Adrenal gland (tissue), 12 donors: ENCODE data around the gene CCDC85C. TPM values are rescaled to one million over a fixed set of nuclear protein-coding genes. Genes with fewer than 3 reads are reported as not detected.

Experiments
- DNase-seq, 7 donors: peaks; one replicate each; pipeline ENCODE4 v3.0.0-alpha.2; 2019 to 2020
- H3K27ac ChIP-seq, 5 donors: fragments of 200-600 bp; sonication (generic) in 4 of 5; 1 replicate in 3 of 5; 2 replicates in 2 of 5; pipeline versions ENCODE4 v1.5.1 to v1.8.0; 2016 to 2020; ENCODE audit warnings: mild to moderate bottlenecking in 1 of 5
- H3K27me3 ChIP-seq: fragments of 200-600 bp; 2 replicates; pipeline ENCODE4 v1.8.0; 2021
- H3K36me3 ChIP-seq, 2 donors: fragments of 200-600 bp; replicated peaks in 1 of 2; 1 replicate in 1 of 2; 2 replicates in 1 of 2; pipeline versions ENCODE4 v1.5.1 to v1.8.0; 2018 to 2022
- H3K4me1 ChIP-seq, 2 donors: fragments of 200-600 bp; replicated peaks in 1 of 2; 1 replicate in 1 of 2; 2 replicates in 1 of 2; pipeline versions ENCODE4 v1.5.1 to v1.8.0; 2018 to 2021
- H3K4me3 ChIP-seq, 4 donors: fragments of 200-600 bp; sonication (generic) in 3 of 4; one replicate each; pipeline ENCODE4 v1.5.1; 2016 to 2018
- H3K9me3 ChIP-seq, 3 donors: fragments of 200-600 bp; sonication (generic) in 1 of 3; replicated peaks in 1 of 3; 1 replicate in 2 of 3; 2 replicates in 1 of 3; pipeline versions ENCODE4 v1.5.1 to v1.8.0; 2016 to 2021
- POLR2A ChIP-seq, 2 donors: fragments of 450-650 bp; IDR thresholded peaks; one replicate each; pipeline ENCODE4 v1.6.1; 2017; ENCODE audit warnings: antibody characterized with exemption in 2 of 2, mild to moderate bottlenecking in 2 of 2, moderate library complexity in 1 of 2
- WGBS, 4 donors: extraction: QIAGEN DNeasy Blood & Tissue Kit in 2 of 4; methylation state at CpG; one replicate each; pipeline versions ENCODE4 v1.1.5 to v1.1.7; 2013 to 2017; 5-methylcytosine and 5-hydroxymethylcytosine counted together
- intact Hi-C, 2 donors: fragments of 100-400 bp; cut with DNase I; formaldehyde crosslinking; loops; one replicate each; pipeline versions ENCODE4 v1.14.1 to v1.15.0; 2022 to 2023
- polyA plus RNA-seq, 3 donors: library from polyadenylated mRNA; stranded (reverse); fragments of 200-250 nt in 2 of 3; fragments of 350-450 nt in 1 of 3; fragmentation: Illumina TruSeq in 1 of 3; extraction: RNeasy Lipid Tissue Mini Kit (QIAGEN cat#74804) in 1 of 3; gene quantifications; one replicate each; pipeline ENCODE4 v1.2.3, GENCODE V29; 2013 to 2014
- total RNA-seq, 9 donors: library from RNA; depleted of rRNA in 4 of 9; stranded (reverse); fragments of >200 nt in 4 of 9; fragments of 120-200 nt in 1 of 9; fragmentation: NEBNext Ultra II Directional in 1 of 9; extraction: Animal tissue kit (Norgen Biotek cat#: 25700) in 1 of 9; gene quantifications; one replicate each; pipeline versions ENCODE4 v1.1.0 to v1.2.4, GENCODE V29; 2013 to 2023
- TF ChIP-seq, protein P1 (sequence below), 6 experiments: fragments of 450-650 bp in 4 of 6; fragments of 200-600 bp in 2 of 6; sonication (generic) in 1 of 6; IDR thresholded peaks; 1 replicate in 5 of 6; 2 replicates in 1 of 6; pipeline versions ENCODE4 v1.5.1 to v1.8.0; 2016 to 2021; ENCODE audit warnings: antibody characterized with exemption in 6 of 6, mild to moderate bottlenecking in 2 of 6, moderate library complexity in 1 of 6
- donor health status: healthy with polysubstance abuse.
- donor health status: Bipolar disorder and iron deficiency.
- donor health status: DM: yes; HTN: yes; CAD: no.
- donor health status: DM: no; HTN: no; CAD: no.
- donor health status: DM: no; HTN: no; CAD: no.
- donor health status: DM: yes; HTN: yes; CAD: no.

The CCDC85C gene
- total and polyA plus RNA-seq, 12 donors, result 4.2 to 59.0 (median 37.9) TPM

DNA sequence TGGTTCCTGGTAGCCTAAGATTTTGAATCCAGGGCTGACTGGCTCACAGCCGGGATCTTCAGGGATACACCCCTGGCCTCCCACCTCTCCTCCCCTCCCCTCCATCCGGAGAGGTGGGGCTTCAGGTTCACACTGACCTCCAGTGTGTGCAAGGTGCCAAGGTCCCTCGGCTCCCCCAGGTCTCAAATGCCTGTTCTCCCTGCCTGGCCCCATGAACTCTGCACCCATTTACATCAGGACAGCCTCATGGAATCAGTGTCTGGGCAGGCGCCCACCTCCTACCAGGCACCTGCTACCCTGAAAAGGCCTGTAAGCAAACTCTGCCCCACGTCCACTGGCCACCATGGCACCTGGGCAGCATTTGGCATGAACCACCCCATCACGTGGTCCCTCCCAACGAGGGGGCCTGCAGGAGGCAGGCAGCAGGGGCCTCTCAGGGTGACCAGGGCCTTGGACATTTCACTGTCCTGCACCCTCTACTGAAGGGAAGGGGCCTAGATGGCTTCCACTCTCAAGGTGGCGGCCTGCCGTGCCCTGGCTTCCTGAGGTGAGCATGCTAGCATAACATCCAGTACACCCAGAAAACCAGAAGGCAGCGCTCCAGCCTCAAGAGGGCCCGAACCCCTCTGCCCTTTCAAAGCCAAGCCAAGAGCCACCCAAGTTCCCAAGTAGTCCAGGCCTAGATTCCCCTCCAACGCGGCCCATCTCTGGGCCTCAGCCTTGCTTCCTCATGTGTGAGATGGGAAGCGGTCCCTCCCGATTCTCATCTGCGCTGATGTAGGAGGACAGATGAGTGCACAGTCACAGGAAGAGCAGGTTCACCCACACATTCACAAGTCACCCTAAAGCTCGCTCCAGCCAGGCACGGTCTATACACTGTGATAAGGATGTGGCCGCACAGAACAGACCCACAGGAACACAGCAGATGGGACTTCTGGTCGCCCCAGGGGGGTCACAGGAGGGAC lies 37.3 kb downstream of the CCDC85C start:
- peak overlapping the region in 3 of 5 donors; percentile 65 to 78 (median 71) for H3K27ac ChIP-seq
- TF ChIP-seq, protein P1, sequence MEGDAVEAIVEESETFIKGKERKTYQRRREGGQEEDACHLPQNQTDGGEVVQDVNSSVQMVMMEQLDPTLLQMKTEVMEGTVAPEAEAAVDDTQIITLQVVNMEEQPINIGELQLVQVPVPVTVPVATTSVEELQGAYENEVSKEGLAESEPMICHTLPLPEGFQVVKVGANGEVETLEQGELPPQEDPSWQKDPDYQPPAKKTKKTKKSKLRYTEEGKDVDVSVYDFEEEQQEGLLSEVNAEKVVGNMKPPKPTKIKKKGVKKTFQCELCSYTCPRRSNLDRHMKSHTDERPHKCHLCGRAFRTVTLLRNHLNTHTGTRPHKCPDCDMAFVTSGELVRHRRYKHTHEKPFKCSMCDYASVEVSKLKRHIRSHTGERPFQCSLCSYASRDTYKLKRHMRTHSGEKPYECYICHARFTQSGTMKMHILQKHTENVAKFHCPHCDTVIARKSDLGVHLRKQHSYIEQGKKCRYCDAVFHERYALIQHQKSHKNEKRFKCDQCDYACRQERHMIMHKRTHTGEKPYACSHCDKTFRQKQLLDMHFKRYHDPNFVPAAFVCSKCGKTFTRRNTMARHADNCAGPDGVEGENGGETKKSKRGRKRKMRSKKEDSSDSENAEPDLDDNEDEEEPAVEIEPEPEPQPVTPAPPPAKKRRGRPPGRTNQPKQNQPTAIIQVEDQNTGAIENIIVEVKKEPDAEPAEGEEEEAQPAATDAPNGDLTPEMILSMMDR (IDR thresholded peaks at IDR 0.05), result no peak
- TF ChIP-seq POLR2A (IDR thresholded peaks at IDR 0.05), result no peak
- H3K9me3 ChIP-seq, result no peaks in the 10 kb centered on the region
- no peaks in the 10 kb centered on the region for H3K27me3 ChIP-seq
- 85 to 88% (median 87%) methylated on average over 15 to 20 of the region's 20 CpGs for WGBS, 4 donors
- no peak overlapping the region for H3K4me3 ChIP-seq
- peaks cover 64 to 81% of the 10 kb centered on the region in 2 donors for H3K4me1 ChIP-seq
- no peak for DNase-seq
- intact Hi-C loops, result no loop called here
- H3K36me3 ChIP-seq, result no peaks in the 10 kb centered on the region

DNA sequence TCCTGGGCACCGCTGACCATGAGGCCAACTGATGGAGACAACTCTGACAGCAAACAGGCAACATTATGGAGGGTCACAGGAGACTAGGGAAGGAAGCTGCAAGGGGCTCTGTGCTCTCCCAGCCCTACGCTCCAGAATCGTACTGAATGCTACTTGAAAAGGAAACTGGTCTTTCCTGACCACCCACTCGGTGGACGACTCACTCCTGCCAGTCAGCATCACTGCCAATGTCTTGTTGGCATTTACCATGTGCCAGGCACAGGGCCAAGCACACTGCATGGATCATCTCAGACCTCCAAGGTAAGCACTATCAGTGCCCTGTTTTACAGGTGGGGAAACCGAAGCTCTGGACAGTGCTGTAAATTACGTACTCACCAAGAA lies 38.0 kb downstream of the CCDC85C start:
- no peak for DNase-seq
- Histone ChIP-seq H3K27ac (peak overlapping the region in 4 of 5 donors; percentile 25 to 78 (median 68)), H3K4me3 (no peak overlapping the region), H3K4me1 (peaks cover 65 to 81% of the 10 kb centered on the region in 2 donors), H3K36me3 (no peaks in the 10 kb centered on the region), H3K27me3 (no peaks in the 10 kb centered on the region), H3K9me3 (no peaks in the 10 kb centered on the region)
- 46 to 59% (median 52%) methylated on average over 6 to 7 of the region's 7 CpGs for WGBS, 4 donors
- intact Hi-C loops, result no loop called here
- no peak for TF ChIP-seq POLR2A (IDR thresholded peaks at IDR 0.05)
- TF ChIP-seq, protein P1 (IDR thresholded peaks at IDR 0.05), result no peak

DNA sequence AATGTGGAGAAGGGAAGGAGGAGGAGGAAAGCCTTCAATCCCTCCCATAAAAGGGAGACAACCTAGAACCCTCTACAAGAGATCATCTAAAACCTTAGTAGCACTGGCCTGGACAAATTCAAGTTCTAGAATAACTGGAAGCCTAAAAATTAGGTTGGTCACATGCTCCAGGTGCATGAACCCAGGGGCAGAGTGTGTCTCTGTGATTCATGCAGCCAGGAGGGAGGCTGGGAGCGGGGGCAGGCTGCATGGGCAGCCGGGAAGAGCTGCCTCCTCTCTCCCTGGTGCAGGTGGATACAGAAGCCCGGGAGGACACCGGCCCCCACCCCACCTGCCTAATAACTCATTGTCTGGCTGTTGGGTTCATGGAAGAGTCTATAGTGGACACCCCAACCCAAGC lies 38.6 kb downstream of the CCDC85C start:
- H3K4me1 ChIP-seq, result peaks cover 65 to 84% of the 10 kb centered on the region in 2 donors
- no peak overlapping the region for H3K4me3 ChIP-seq
- H3K27ac ChIP-seq, result peak overlapping the region in 4 of 5 donors; percentile 25 to 78 (median 68)
- 68 to 82% (median 81%) methylated on average over 4 of the region's 4 CpGs; no CpG with 5 or more reads in 1 of the 4 donors for WGBS, 4 donors
- H3K27me3 ChIP-seq, result no peaks in the 10 kb centered on the region
- no peaks in the 10 kb centered on the region for H3K9me3 ChIP-seq
- TF ChIP-seq, protein P1 (IDR thresholded peaks at IDR 0.05), result no peak
- TF ChIP-seq POLR2A (IDR thresholded peaks at IDR 0.05), result no peak
- no peak for DNase-seq
- intact Hi-C loops, result no loop called here
- H3K36me3 ChIP-seq, result no peaks in the 10 kb centered on the region

DNA sequence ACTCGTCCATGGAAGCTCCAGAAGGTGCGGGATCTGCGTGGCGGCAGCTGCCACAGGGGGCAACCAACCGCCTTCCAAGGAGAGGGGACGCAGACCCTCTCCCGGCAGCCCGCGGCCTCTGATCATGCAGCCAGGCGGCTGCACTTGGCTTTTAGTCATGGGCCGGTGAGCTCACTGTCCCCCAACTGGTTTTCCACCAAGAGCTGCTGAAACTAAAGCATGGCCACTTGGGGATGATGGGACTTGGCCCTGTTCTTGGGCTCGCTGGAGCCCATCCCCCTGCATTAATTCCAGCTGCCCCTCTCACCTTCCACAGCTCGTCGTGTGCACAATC lies 39.1 kb downstream of the CCDC85C start:
- WGBS, 4 donors, result 57 to 81% (median 74%) methylated on average over 12 to 14 of the region's 14 CpGs
- no peaks in the 10 kb centered on the region for H3K9me3 ChIP-seq
- DNase-seq, result no peak
- H3K4me3 ChIP-seq, result no peak overlapping the region
- H3K36me3 ChIP-seq, result no peaks in the 10 kb centered on the region
- peak overlapping the region in 4 of 5 donors; percentile 25 to 78 (median 68) for H3K27ac ChIP-seq
- TF ChIP-seq, protein P1 (IDR thresholded peaks at IDR 0.05), result no peak
- TF ChIP-seq POLR2A (IDR thresholded peaks at IDR 0.05), result no peak
- no peaks in the 10 kb centered on the region for H3K27me3 ChIP-seq
- intact Hi-C loops, result loop anchor here in 1 of 2 donors (5.0 kb wide), 1 partner anchor 37 kb away; the partner anchor contains the start of gene CCDC85C
- H3K4me1 ChIP-seq, result peaks cover 61 to 83% of the 10 kb centered on the region in 2 donors
